ENCODE measurements around the gene CACNG5. TPM values are rescaled to one million over a fixed set of nuclear protein-coding genes. Genes with fewer than 3 reads are reported as not detected.

The CACNG5 gene
- total and polyA plus RNA-seq, 2 donors (not counting 1 experiment from before 2014, with no cell fraction given), result not detected

- H3K4me3 ChIP-seq (replicated peaks in 1 of 4; ENCODE audit: control extremely low read depth in 1 of 4, insufficient read depth in 1 of 4, low read depth in 3 of 4, low read length in 4 of 4), result no peak overlapping the region
- no peaks in the 10 kb centered on the region for H3K27me3 ChIP-seq (ENCODE audit: control insufficient read depth, insufficient read depth, low read length)
- DNase-seq (ENCODE audit: low read depth in 2 of 2), result no peak
- no peak overlapping the region for H3K27ac ChIP-seq (ENCODE audit: insufficient read depth, low read length)
- peaks cover 3% of the 10 kb centered on the region for H3K4me1 ChIP-seq (ENCODE audit: control insufficient read depth, extremely low read depth, insufficient read depth, low read length)
- TF ChIP-seq CTCF (conservative IDR thresholded peaks at IDR 0.05 in 1 of 2, IDR thresholded peaks at IDR 0.05 in 1 of 2; ENCODE audit: low read depth in 1 of 2, low read length in 2 of 2), result no peak
- TF ChIP-seq EZH2 (IDR thresholded peaks at IDR 0.05; ENCODE audit: low read length, missing control alignments), result no peak
- no peaks in the 10 kb centered on the region for H3K9me3 ChIP-seq (ENCODE audit: control insufficient read depth, insufficient read depth, low read depth, low read length)
- H2AFZ ChIP-seq (ENCODE audit: low read length), result no peak overlapping the region
- no peaks in the 10 kb centered on the region for H4K20me1 ChIP-seq (ENCODE audit: control insufficient read depth, extremely low read depth, insufficient read depth, low read length)
- no peaks in the 10 kb centered on the region for H3K79me2 ChIP-seq (ENCODE audit: control insufficient read depth, insufficient read depth, low read length)
- peaks cover 12% of the 10 kb centered on the region for H3K36me3 ChIP-seq (ENCODE audit: control insufficient read depth, insufficient read depth, low read length)
- no peak overlapping the region for H3K9ac ChIP-seq (ENCODE audit: insufficient read depth, low read length)
- no peak overlapping the region for H3K4me2 ChIP-seq (ENCODE audit: extremely low read depth, insufficient read depth, low read length)
These were observed 45.8 kb upstream of the CACNG5 start for GRCh38 chr17:66789093-66789492.

GRCh38 chr17:66789961-66790437, 44.9 kb upstream of the CACNG5 start:
- Histone ChIP-seq H3K4me3 (replicated peaks in 1 of 4; ENCODE audit: control extremely low read depth in 1 of 4, insufficient read depth in 1 of 4, low read depth in 3 of 4, low read length in 4 of 4) (no peak overlapping the region), H2AFZ (ENCODE audit: low read length) (no peak overlapping the region), H3K27me3 (ENCODE audit: control insufficient read depth, insufficient read depth, low read length) (no peaks in the 10 kb centered on the region), H3K79me2 (ENCODE audit: control insufficient read depth, insufficient read depth, low read length) (no peaks in the 10 kb centered on the region), H3K9ac (ENCODE audit: insufficient read depth, low read length) (no peak overlapping the region), H4K20me1 (ENCODE audit: control insufficient read depth, extremely low read depth, insufficient read depth, low read length) (no peaks in the 10 kb centered on the region), H3K27ac (ENCODE audit: insufficient read depth, low read length) (no peak overlapping the region), H3K36me3 (ENCODE audit: control insufficient read depth, insufficient read depth, low read length) (peaks cover 12% of the 10 kb centered on the region), H3K9me3 (ENCODE audit: control insufficient read depth, insufficient read depth, low read depth, low read length) (no peaks in the 10 kb centered on the region), H3K4me2 (ENCODE audit: extremely low read depth, insufficient read depth, low read length) (no peak overlapping the region), H3K4me1 (ENCODE audit: control insufficient read depth, extremely low read depth, insufficient read depth, low read length) (peaks cover 3% of the 10 kb centered on the region)
- TF ChIP-seq EZH2 (IDR thresholded peaks at IDR 0.05; ENCODE audit: low read length, missing control alignments) (no peak), CTCF (conservative IDR thresholded peaks at IDR 0.05 in 1 of 2, IDR thresholded peaks at IDR 0.05 in 1 of 2; ENCODE audit: low read depth in 1 of 2, low read length in 2 of 2) (no peak)
- DNase-seq (ENCODE audit: low read depth in 2 of 2), result peak in 1 of 2 donors; percentile 62

GRCh38 chr17:66790501-66791061, 44.3 kb upstream of the CACNG5 start:
- no peaks in the 10 kb centered on the region for H3K9me3 ChIP-seq (ENCODE audit: control insufficient read depth, insufficient read depth, low read depth, low read length)
- H3K4me3 ChIP-seq (replicated peaks in 1 of 4; ENCODE audit: control extremely low read depth in 1 of 4, insufficient read depth in 1 of 4, low read depth in 3 of 4, low read length in 4 of 4), result no peak overlapping the region
- no peaks in the 10 kb centered on the region for H3K27me3 ChIP-seq (ENCODE audit: control insufficient read depth, insufficient read depth, low read length)
- no peak overlapping the region for H3K27ac ChIP-seq (ENCODE audit: insufficient read depth, low read length)
- TF ChIP-seq CTCF (conservative IDR thresholded peaks at IDR 0.05 in 1 of 2, IDR thresholded peaks at IDR 0.05 in 1 of 2; ENCODE audit: low read depth in 1 of 2, low read length in 2 of 2), result peak in 1 of 2 donors; percentile 14
- no peak for TF ChIP-seq EZH2 (IDR thresholded peaks at IDR 0.05; ENCODE audit: low read length, missing control alignments)
- peak; percentile 20 to 47 for DNase-seq (ENCODE audit: low read depth in 2 of 2)
- H3K36me3 ChIP-seq (ENCODE audit: control insufficient read depth, insufficient read depth, low read length), result peaks cover 12% of the 10 kb centered on the region
- no peaks in the 10 kb centered on the region for H4K20me1 ChIP-seq (ENCODE audit: control insufficient read depth, extremely low read depth, insufficient read depth, low read length)
- no peak overlapping the region for H3K4me2 ChIP-seq (ENCODE audit: extremely low read depth, insufficient read depth, low read length)
- H3K9ac ChIP-seq (ENCODE audit: insufficient read depth, low read length), result no peak overlapping the region
- H3K4me1 ChIP-seq (ENCODE audit: control insufficient read depth, extremely low read depth, insufficient read depth, low read length), result peaks cover 3% of the 10 kb centered on the region
- no peak overlapping the region for H2AFZ ChIP-seq (ENCODE audit: low read length)
- no peaks in the 10 kb centered on the region for H3K79me2 ChIP-seq (ENCODE audit: control insufficient read depth, insufficient read depth, low read length)

Measured in fibroblast of lung (primary cell).